Peyer's patch (tissue), 4 donors: Measurements from ENCODE around the gene SLC4A1. TPM values are rescaled to one million over a fixed set of nuclear protein-coding genes. Genes with fewer than 3 reads are reported as not detected.

Source experiments
- DNase-seq, 3 donors: peaks; one replicate each; pipeline ENCODE4 v3.0.0-alpha.2; 2017 to 2019
- H3K27ac ChIP-seq, 4 donors: fragments of 200-600 bp; sonication (generic); one replicate each; pipeline ENCODE4 v1.5.1; 2016 to 2019
- H3K27me3 ChIP-seq, 2 donors: fragments of 200-600 bp; sonication (generic); one replicate each; pipeline ENCODE4 v1.5.1; 2019
- H3K36me3 ChIP-seq, 3 donors: fragments of 200-600 bp; sonication (generic); one replicate each; pipeline ENCODE4 v1.5.1; 2016 to 2019
- H3K4me1 ChIP-seq, 4 donors: fragments of 200-600 bp; sonication (generic); one replicate each; pipeline ENCODE4 v1.5.1; 2016 to 2019
- H3K4me3 ChIP-seq, 4 donors: fragments of 200-600 bp; sonication (generic); 1 replicate in 3 of 4; 2 replicates in 1 of 4; pipeline ENCODE4 v1.5.1; 2016 to 2019; ENCODE audit warnings: mild to moderate bottlenecking in 1 of 4
- H3K9me3 ChIP-seq, 4 donors: fragments of 200-600 bp; sonication (generic); one replicate each; pipeline ENCODE4 v1.5.1; 2016 to 2019; ENCODE audit warnings: mild to moderate bottlenecking in 1 of 4
- CTCF ChIP-seq, 6 experiments: fragments of 450-650 bp in 4 of 6; fragments of 200-600 bp in 2 of 6; sonication (generic) in 1 of 6; IDR thresholded peaks; one replicate each; pipeline ENCODE4 v1.5.1; 2017 to 2019; ENCODE audit warnings: antibody characterized with exemption in 6 of 6, mild to moderate bottlenecking in 3 of 6, moderate library complexity in 1 of 6
- POLR2A ChIP-seq, 2 donors: fragments of 450-650 bp; IDR thresholded peaks; one replicate each; pipeline ENCODE4 v1.5.1; 2017; ENCODE audit warnings: antibody characterized with exemption in 2 of 2, mild to moderate bottlenecking in 2 of 2, moderate library complexity in 2 of 2
- small RNA-seq, 2 donors: library from RNA; depleted of rRNA; stranded (forward); fragments of <200 nt; gene quantifications; one replicate each; pipeline ENCODE3, GENCODE V24; 2016
- total RNA-seq, 4 donors: library from RNA; depleted of rRNA; stranded (reverse); fragments of >200 nt; gene quantifications; one replicate each; pipeline ENCODE4 v1.1.0, GENCODE V29; 2016

Gene SLC4A1
- total RNA-seq, 4 donors from 2014 or later: not detected

GRCh38 chr17:44198721-44199552, 69.0 kb downstream of the SLC4A1 start:
- H3K27me3 ChIP-seq: no peaks in the 10 kb centered on the region

More at GRCh38 chr17:44198721-44199552, 69.0 kb downstream of the SLC4A1 start:
- H3K9me3 ChIP-seq: no peaks in the 10 kb centered on the region
- peaks cover 0 to 33% (median 6%) of the 10 kb centered on the region in 4 donors for H3K4me1 ChIP-seq
- H3K4me3 ChIP-seq: peak overlapping the region; percentile 87 to 98 (median 96)
- H3K27ac ChIP-seq: peak overlapping the region; percentile 99 to 100 (median 99)
- peak in 1 of 2 donors; percentile 48 for TF ChIP-seq POLR2A (IDR thresholded peaks at IDR 0.05)
- TF ChIP-seq CTCF (IDR thresholded peaks at IDR 0.05): no peak
- peaks cover 0 to 34% (median 0%) of the 10 kb centered on the region in 3 donors for H3K36me3 ChIP-seq
- peak; percentile 60 to 87 (median 79) for DNase-seq

Small RNA genes lying within 50 kb of the gene (small RNA-seq; reads per million reads assigned to genes)
- gene MIR6782 (0 reads per million in 2 donors), gene RF00012 (0 reads per million in 2 donors), gene RN7SL507P (0 reads per million in 2 donors), gene RNU6-453P (0 reads per million in 2 donors)

Other genes starting within 250 kb of the SLC4A1 start
- gene LSM12, start 201.5 kb downstream of the SLC4A1 start, total RNA-seq: 10 to 100 TPM; 10.7 to 28.4 (median 26.1) TPM
- 10 to 100 TPM in 3 of 4 donors, 1 to 10 TPM in 1; 8.3 to 48.9 (median 33.8) TPM for gene G6PC3, start 197.4 kb downstream of the SLC4A1 start, total RNA-seq
- 10 to 100 TPM; 42.4 to 71.0 (median 48.4) TPM for gene HDAC5, start 144.5 kb downstream of the SLC4A1 start, total RNA-seq
- 1 to 10 TPM in 3 of 4 donors, under 1 TPM in 1; 0.53 to 5.8 (median 1.6) TPM for gene HROB, start 126.2 kb downstream of the SLC4A1 start, total RNA-seq
- gene ASB16, start 97.4 kb downstream of the SLC4A1 start, total RNA-seq: under 1 TPM in 1 of 4 donors, not detected in 3; 0.57 TPM
- gene TMUB2, start 81.2 kb downstream of the SLC4A1 start, total RNA-seq: 10 to 100 TPM; 19.8 to 66.6 (median 52.7) TPM
- gene ATXN7L3, start 68.3 kb downstream of the SLC4A1 start, total RNA-seq: 10 to 100 TPM; 51.7 to 92.6 (median 65.7) TPM
- gene UBTF, start 48.5 kb downstream of the SLC4A1 start, total RNA-seq: 100 to 1,000 TPM in 1 of 4 donors, 10 to 100 TPM in 3; 58.4 to 167 (median 77.7) TPM
- gene RUNDC3A, start 40.5 kb upstream of the SLC4A1 start, total RNA-seq: 10 to 100 TPM in 1 of 4 donors, 1 to 10 TPM in 2, under 1 TPM in 1; 0.88 to 14.9 (median 3.8) TPM
- 100 to 1,000 TPM in 3 of 4 donors, 10 to 100 TPM in 1; 97.7 to 155 (median 129) TPM for gene SLC25A39, start 56.7 kb upstream of the SLC4A1 start, total RNA-seq
- 100 to 1,000 TPM; 145 to 678 (median 492) TPM for gene GRN, start 77.2 kb upstream of the SLC4A1 start, total RNA-seq
- 1 to 10 TPM in 1 of 4 donors, under 1 TPM in 2, not detected in 1; 0.27 to 5.0 (median 0.88) TPM for gene FAM171A2, start 95.7 kb upstream of the SLC4A1 start, total RNA-seq
- gene ITGA2B, start 121.5 kb upstream of the SLC4A1 start, total RNA-seq: 1 to 10 TPM in 1 of 4 donors, not detected in 3; 2.5 TPM
- gene GPATCH8, start 235.3 kb upstream of the SLC4A1 start, total RNA-seq: 10 to 100 TPM; 39.6 to 91.6 (median 48.3) TPM